Upper lobe of left lung (tissue), 4 donors: ENCODE measurements around the gene NKAIN2.

ENCODE experiments used
- POLR2A ChIP-seq, 4 donors: fragments of 450-650 bp; IDR thresholded peaks; one replicate each; pipeline ENCODE4 v1.5.1; 2016 to 2017; ENCODE audit warnings: antibody characterized with exemption in 4 of 4, mild to moderate bottlenecking in 2 of 4
- TF ChIP-seq, protein P1 (sequence below), 6 experiments: fragments of 450-650 bp in 4 of 6; fragments of 200-600 bp in 2 of 6; sonication (generic) in 2 of 6; IDR thresholded peaks; one replicate each; pipeline ENCODE4 v1.5.1; 2016 to 2019; ENCODE audit warnings: antibody characterized with exemption in 6 of 6

DNA sequence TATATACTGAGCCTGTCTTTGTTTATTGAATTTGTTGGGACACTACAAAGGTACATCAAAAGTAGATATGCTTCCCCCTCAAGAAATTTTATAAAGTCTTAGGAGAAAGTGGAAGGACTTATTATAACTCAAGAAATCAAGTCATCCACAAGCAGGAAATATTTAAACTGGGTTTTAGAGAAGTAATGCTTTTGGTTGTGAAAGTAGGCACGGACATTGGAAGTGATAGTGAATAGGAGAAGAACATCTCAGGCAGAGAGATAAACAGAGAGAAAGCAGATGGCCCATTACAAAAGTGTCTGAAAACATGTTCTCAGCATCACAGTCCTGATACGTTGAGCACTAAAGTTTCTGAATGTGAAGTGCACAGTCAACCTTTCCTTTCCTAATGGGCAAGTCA is 742.9 kb downstream of the NKAIN2 start:
- no peak for TF ChIP-seq POLR2A (IDR thresholded peaks at IDR 0.05)
- TF ChIP-seq, protein P1, sequence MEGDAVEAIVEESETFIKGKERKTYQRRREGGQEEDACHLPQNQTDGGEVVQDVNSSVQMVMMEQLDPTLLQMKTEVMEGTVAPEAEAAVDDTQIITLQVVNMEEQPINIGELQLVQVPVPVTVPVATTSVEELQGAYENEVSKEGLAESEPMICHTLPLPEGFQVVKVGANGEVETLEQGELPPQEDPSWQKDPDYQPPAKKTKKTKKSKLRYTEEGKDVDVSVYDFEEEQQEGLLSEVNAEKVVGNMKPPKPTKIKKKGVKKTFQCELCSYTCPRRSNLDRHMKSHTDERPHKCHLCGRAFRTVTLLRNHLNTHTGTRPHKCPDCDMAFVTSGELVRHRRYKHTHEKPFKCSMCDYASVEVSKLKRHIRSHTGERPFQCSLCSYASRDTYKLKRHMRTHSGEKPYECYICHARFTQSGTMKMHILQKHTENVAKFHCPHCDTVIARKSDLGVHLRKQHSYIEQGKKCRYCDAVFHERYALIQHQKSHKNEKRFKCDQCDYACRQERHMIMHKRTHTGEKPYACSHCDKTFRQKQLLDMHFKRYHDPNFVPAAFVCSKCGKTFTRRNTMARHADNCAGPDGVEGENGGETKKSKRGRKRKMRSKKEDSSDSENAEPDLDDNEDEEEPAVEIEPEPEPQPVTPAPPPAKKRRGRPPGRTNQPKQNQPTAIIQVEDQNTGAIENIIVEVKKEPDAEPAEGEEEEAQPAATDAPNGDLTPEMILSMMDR (IDR thresholded peaks at IDR 0.05), result no peak
